A549 (cell line): Measurements from ENCODE around the gene INPP5A. TPM values are rescaled to one million over a fixed set of nuclear protein-coding genes. Genes with fewer than 3 reads are reported as not detected.

Source experiments
- ATAC-seq, 2 experiments: fragments of 200-7000 bp in 1 of 2; fragments of >200 bp in 1 of 2; cut with Nextera tagmentation in 1 of 2; cut with Tn5 transposase in 1 of 2; 3 replicates each; pipeline versions ENCODE4 v1.8.0 to v1.9.1; 2018 to 2020; ENCODE audit warnings: mild to moderate bottlenecking in 1 of 2, moderate library complexity in 1 of 2
- CTCF ChIA-PET: fragments of 300-600 bp; sonication (Branson Sonifier 250); formaldehyde crosslinking; extraction: SDS; loops from one replicate; lab custom pipeline; 2021; ENCODE audit warnings: antibody characterized with exemption, inconsistent platforms; lab: Yijun Ruan, JAX
- POLR2A ChIA-PET: fragments of 350-600 bp; formaldehyde crosslinking; extraction: SDS; loops from one replicate; lab custom pipeline; 2021; ENCODE audit warnings: antibody characterized with exemption, inconsistent platforms; lab: Yijun Ruan, JAX
- DNase-seq, 2 experiments: peaks; one replicate each; pipeline versions ENCODE4 v3.0.0 to v3.0.0-alpha.2; 2011 to 2016; ENCODE audit warnings: low read depth in 1 of 2, low spot score in 1 of 2
- FAIRE-seq: peaks from 2 replicates; lab custom pipeline; 2011; peaks lifted over from hg19 to GRCh38; lab: Jason Lieb, UNC
- H3K27ac ChIP-seq, 2 experiments: fragments of >200 bp; sonication (Bioruptor Twin); formaldehyde crosslinking; 3 replicates each; pipeline ENCODE4 v1.5.1; 2016 to 2017
- H3K4me1 ChIP-seq: fragments of >200 bp; sonication (Bioruptor Twin); formaldehyde crosslinking; 3 replicates; pipeline ENCODE4 v1.6.1; 2016
- H3K4me2 ChIP-seq: fragments of >200 bp; sonication (Bioruptor Twin); formaldehyde crosslinking; 3 replicates; pipeline ENCODE4 v1.6.1; 2016
- H3K4me3 ChIP-seq: fragments of >200 bp; sonication (Bioruptor Twin); formaldehyde crosslinking; 3 replicates; pipeline ENCODE4 v1.5.1; 2016
- H3K9me3 ChIP-seq: fragments of >200 bp; sonication (Bioruptor Twin); formaldehyde crosslinking; 3 replicates; pipeline ENCODE4 v1.6.1; 2016
- CBX2 ChIP-seq: fragments of 200-600 bp; sonication (generic); IDR thresholded peaks from 2 replicates; pipeline ENCODE4 v1.6.1; 2016; ENCODE audit warnings: low read depth, mild to moderate bottlenecking, borderline replicate concordance
- CBX8 ChIP-seq: fragments of 200-600 bp; sonication (generic); IDR thresholded peaks from 2 replicates; pipeline ENCODE4 v1.6.1; 2016
- EHMT2 ChIP-seq: fragments of 200-600 bp; sonication (generic); IDR thresholded peaks from 2 replicates; pipeline ENCODE4 v1.6.1; 2016; ENCODE audit warnings: antibody characterized with exemption, low read depth, mild to moderate bottlenecking, moderate library complexity
- EP300 ChIP-seq, 2 experiments: fragments of >200 bp; sonication (Bioruptor Twin); formaldehyde crosslinking; IDR thresholded peaks; 2 replicates in 1 of 2; 3 replicates in 1 of 2; pipeline ENCODE4 v1.6.1; 2016 to 2017
- FOSB ChIP-seq: fragments of 250-450 bp; sonication (Bioruptor Pico); IDR thresholded peaks from 2 replicates; pipeline ENCODE4 v1.5.0; 2020; ENCODE audit warnings: mild to moderate bottlenecking, moderate library complexity
- FOSL2 ChIP-seq, 2 experiments: fragments of 450-650 bp in 1 of 2; fragments of >200 bp in 1 of 2; sonication (Bioruptor Twin) in 1 of 2; formaldehyde crosslinking; IDR thresholded peaks; 2 replicates each; pipeline versions ENCODE4 v1.5.0 to v1.6.1; 2016 to 2020; ENCODE audit warnings: mild to moderate bottlenecking in 1 of 2, moderate library complexity in 1 of 2
- FOXS1 ChIP-seq: fragments of 250-450 bp; sonication (Bioruptor Pico); IDR thresholded peaks from 2 replicates; pipeline ENCODE4 v1.5.0; 2020; ENCODE audit warnings: mild to moderate bottlenecking, moderate library complexity
- GATA3 ChIP-seq: IDR thresholded peaks from 2 replicates; pipeline ENCODE4 v1.6.1; 2012; ENCODE audit warnings: borderline replicate concordance
- HOXB5 ChIP-seq: fragments of 250-450 bp; sonication (Bioruptor Pico); IDR thresholded peaks from 2 replicates; pipeline ENCODE4 v1.5.0; 2020; ENCODE audit warnings: mild to moderate bottlenecking, moderate library complexity
- KDM5A ChIP-seq: fragments of 200-600 bp; sonication (generic); IDR thresholded peaks from 2 replicates; pipeline ENCODE4 v1.6.1; 2016; ENCODE audit warnings: antibody characterized with exemption, mild to moderate bottlenecking
- MAFK ChIP-seq: fragments of 450-650 bp; IDR thresholded peaks from 2 replicates; pipeline ENCODE4 v1.6.1; 2014; ENCODE audit not compliant: partially characterized antibody
- POLR2A ChIP-seq: IDR thresholded peaks from 2 replicates; pipeline ENCODE4 v1.6.1; 2012; ENCODE audit warnings: mild to moderate bottlenecking, low read length
- RARB ChIP-seq: fragments of 250-450 bp; sonication (Bioruptor Pico); IDR thresholded peaks from 2 replicates; pipeline ENCODE4 v1.8.0; 2021; ENCODE audit warnings: mild to moderate bottlenecking, moderate library complexity
- RNF2 ChIP-seq: fragments of 200-600 bp; sonication (generic); IDR thresholded peaks from 2 replicates; pipeline ENCODE4 v1.6.1; 2016; ENCODE audit warnings: low read depth, mild to moderate bottlenecking, antibody characterized with exemption, moderate library complexity, borderline replicate concordance
- ZC3H11A ChIP-seq: fragments of 450-650 bp; IDR thresholded peaks from 2 replicates; pipeline ENCODE4 v1.6.1; 2014; ENCODE audit warnings: antibody characterized with exemption, mild to moderate bottlenecking
- WGBS: methylation state at CpG from one replicate; pipeline ENCODE4 v1.1.6; 2017; ENCODE audit errors: missing lambda C conversion rate; 5-methylcytosine and 5-hydroxymethylcytosine counted together
- polyA plus RNA-seq, 4 experiments: library from polyadenylated mRNA; depleted of rRNA in 3 of 4; stranded (reverse); fragments of >200 nt; fragmentation: RNase III in 1 of 4; extraction: RNeasy Plus Mini Kit Qiagen cat#74134 plus additional on column Dnase treatment in 1 of 4; gene quantifications; 2 replicates in 3 of 4; 3 replicates in 1 of 4; pipeline ENCODE4 v1.2.3, GENCODE V29; 2011 to 2017
- TF ChIP-seq, protein P1 (sequence below): IDR thresholded peaks from 2 replicates; pipeline ENCODE4 v1.6.1; 2012
- TF ChIP-seq, protein P2 (sequence below): fragments of 450-650 bp; IDR thresholded peaks from 2 replicates; pipeline ENCODE4 v1.6.1; 2014; ENCODE audit warnings: antibody characterized with exemption
- TF ChIP-seq, protein P3 (sequence below): IDR thresholded peaks from 2 replicates; pipeline ENCODE4 v1.6.1; 2012; ENCODE audit warnings: low read depth, borderline replicate concordance
- TF ChIP-seq, protein P4 (sequence below): fragments of >200 bp; sonication (Bioruptor Twin); formaldehyde crosslinking; IDR thresholded peaks from 3 replicates; pipeline ENCODE4 v1.6.1; 2016

Gene INPP5A
- polyA plus RNA-seq, 2 of the 4 experiments (the other 2 are of a cell fraction): 13.7 to 15.1 TPM

DNA sequence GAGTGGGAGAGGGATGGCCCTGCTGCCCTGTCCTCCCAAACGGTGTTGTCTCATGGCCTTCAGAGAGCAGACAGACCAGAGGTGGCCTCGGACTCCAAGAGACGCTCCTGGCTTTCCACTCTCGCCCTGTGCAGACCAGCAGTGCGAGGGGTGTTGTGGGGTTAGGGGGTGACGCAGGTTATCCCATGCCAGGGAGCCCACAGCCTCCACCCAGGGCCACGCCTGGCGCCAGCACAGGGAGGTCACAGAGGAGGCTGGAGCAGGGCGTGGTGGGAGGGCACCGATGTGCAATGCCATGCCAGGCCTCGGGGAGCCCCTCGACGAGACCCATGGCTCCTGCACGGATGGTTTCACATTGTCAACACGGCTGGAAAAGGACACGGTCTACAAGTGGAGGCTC lies 52.1 kb downstream of the INPP5A start:
- TF ChIP-seq RNF2 (no peak), EHMT2 (no peak), ZC3H11A (no peak), HOXB5 (no peak)
- TF ChIP-seq, protein P1, sequence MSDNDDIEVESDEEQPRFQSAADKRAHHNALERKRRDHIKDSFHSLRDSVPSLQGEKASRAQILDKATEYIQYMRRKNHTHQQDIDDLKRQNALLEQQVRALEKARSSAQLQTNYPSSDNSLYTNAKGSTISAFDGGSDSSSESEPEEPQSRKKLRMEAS: no peak
- no peak for DNase-seq
- peaks cover 27% of the 10 kb centered on the region for H3K4me1 ChIP-seq
- ATAC-seq: no peak
- 92% methylated on average over 16 of the region's 16 CpGs for WGBS
- H3K4me2 ChIP-seq: no peak overlapping the region
- ChIA-PET POLR2A (no interaction called here), CTCF (interaction anchor here (1.6 kb wide), 1 partner anchor 131 kb away, joined by 3 read pairs; no protein-coding TSS in a partner anchor)
- no peak overlapping the region for H3K4me3 ChIP-seq
- peak overlapping the region in 1 of 2 experiments; percentile 5; a peak in 1 of 6 replicates for H3K27ac ChIP-seq
- no peaks in the 10 kb centered on the region for H3K9me3 ChIP-seq
- FAIRE-seq: no peak

DNA sequence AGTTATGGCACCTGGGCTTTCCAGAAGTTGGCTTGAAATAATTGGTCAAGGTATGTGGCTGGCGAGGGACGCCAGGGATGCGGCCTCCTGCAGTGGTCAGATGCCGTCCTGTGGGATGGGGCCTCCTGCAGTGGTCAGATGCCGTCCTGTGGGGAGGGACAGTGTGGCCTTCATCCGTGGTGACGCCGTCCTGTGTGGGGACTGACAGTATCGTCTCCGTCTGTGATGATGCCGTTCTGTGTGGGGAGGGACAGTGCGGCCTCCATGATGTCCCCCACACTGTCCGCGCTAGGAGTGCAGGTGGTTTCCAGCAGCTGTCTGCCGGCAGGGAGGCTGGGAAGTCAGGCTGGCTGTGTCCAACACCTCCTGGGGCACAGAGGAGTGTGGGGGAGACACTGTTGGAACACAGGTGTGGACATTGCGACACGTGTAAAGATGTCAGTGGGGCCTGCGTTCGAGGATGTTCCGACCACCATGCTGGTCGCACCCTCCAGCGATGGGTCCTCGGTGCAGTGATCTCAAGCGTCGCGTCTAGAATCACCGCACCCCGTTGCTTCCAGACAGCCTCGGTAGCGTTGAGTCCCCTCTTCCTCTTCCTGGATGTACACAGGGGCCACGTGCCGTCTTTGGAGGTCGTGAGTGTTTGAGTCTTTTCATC lies 52.6 kb downstream of the INPP5A start:
- H3K4me2 ChIP-seq: peak overlapping the region; percentile 74
- H3K4me3 ChIP-seq: no peak overlapping the region
- CTCF ChIA-PET: interaction anchor here (0.9 to 3.1 kb wide), 3 partner anchors 40 to 131 kb away, joined by 3 to 10 read pairs (median 3); no protein-coding TSS in a partner anchor
- peak overlapping the region in 1 of 2 experiments; percentile 63; a peak in 3 of 6 replicates for H3K27ac ChIP-seq
- ATAC-seq (no peak), DNase-seq (no peak), FAIRE-seq (no peak)
- POLR2A ChIA-PET: no interaction called here
- TF ChIP-seq, protein P2, sequence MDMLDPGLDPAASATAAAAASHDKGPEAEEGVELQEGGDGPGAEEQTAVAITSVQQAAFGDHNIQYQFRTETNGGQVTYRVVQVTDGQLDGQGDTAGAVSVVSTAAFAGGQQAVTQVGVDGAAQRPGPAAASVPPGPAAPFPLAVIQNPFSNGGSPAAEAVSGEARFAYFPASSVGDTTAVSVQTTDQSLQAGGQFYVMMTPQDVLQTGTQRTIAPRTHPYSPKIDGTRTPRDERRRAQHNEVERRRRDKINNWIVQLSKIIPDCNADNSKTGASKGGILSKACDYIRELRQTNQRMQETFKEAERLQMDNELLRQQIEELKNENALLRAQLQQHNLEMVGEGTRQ: no peak
- TF ChIP-seq, protein P3, sequence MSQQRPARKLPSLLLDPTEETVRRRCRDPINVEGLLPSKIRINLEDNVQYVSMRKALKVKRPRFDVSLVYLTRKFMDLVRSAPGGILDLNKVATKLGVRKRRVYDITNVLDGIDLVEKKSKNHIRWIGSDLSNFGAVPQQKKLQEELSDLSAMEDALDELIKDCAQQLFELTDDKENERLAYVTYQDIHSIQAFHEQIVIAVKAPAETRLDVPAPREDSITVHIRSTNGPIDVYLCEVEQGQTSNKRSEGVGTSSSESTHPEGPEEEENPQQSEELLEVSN: no peak
- TF ChIP-seq FOSB (CRISPR knock-in tag) (no peak), CBX8 (no peak), FOSL2 (IDR thresholded peaks at IDR 0.05) (no peak), FOSL2 (CRISPR knock-in tag; IDR thresholded peaks at IDR 0.05) (no peak), EP300 (IDR thresholded peaks at IDR 0.05) (no peak), MAFK (no peak), RARB (CRISPR knock-in tag) (no peak), CBX2 (no peak), GATA3 (no peak), FOXS1 (CRISPR knock-in tag) (no peak), KDM5A (no peak), POLR2A (no peak)
- H3K9me3 ChIP-seq: no peaks in the 10 kb centered on the region
- 92% methylated on average over 31 of the region's 33 CpGs for WGBS
- peaks cover 27% of the 10 kb centered on the region for H3K4me1 ChIP-seq

DNA sequence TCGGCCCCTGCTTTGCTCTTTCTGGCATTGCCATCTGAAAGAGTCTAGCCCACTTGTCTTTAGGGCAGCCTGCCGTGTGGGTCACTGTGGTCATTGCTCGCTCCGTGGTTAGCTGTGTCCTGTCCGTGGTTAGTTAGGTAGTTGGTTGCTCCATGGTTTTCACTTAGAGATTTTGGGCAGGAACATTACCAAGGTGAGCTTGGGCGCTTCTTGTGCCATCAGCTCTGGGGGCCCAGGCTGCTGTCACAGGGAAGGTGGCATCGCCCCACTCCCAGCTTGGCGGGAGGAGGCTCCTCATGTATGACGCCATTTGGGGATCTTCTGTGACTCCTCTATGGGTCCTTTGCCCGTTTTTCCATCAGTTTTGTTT lies 53.1 kb downstream of the INPP5A start:
- ATAC-seq: peak; percentile 48 to 63; a peak in 5 of 6 replicates
- POLR2A ChIA-PET: no interaction called here
- FAIRE-seq: no peak
- H3K27ac ChIP-seq: peak overlapping the region in 1 of 2 experiments; percentile 63; a peak in 3 of 6 replicates
- TF ChIP-seq, protein P1: 0 out of 2 replicates have a peak, but pooled peaks have one; percentile 14
- TF ChIP-seq, protein P4, sequence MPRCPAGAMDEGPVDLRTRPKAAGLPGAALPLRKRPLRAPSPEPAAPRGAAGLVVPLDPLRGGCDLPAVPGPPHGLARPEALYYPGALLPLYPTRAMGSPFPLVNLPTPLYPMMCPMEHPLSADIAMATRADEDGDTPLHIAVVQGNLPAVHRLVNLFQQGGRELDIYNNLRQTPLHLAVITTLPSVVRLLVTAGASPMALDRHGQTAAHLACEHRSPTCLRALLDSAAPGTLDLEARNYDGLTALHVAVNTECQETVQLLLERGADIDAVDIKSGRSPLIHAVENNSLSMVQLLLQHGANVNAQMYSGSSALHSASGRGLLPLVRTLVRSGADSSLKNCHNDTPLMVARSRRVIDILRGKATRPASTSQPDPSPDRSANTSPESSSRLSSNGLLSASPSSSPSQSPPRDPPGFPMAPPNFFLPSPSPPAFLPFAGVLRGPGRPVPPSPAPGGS: no peak
- TF ChIP-seq, all 56 proteins: peak for 1
- peaks cover 27% of the 10 kb centered on the region for H3K4me1 ChIP-seq
- CTCF ChIA-PET: interaction anchor here (0.9 to 3.1 kb wide), 3 partner anchors 40 to 132 kb away, joined by 3 to 10 read pairs (median 3); no protein-coding TSS in a partner anchor
- no peak overlapping the region for H3K4me3 ChIP-seq
- peak in 1 of 2 experiments; percentile 35 for DNase-seq
- H3K9me3 ChIP-seq: no peaks in the 10 kb centered on the region
- WGBS: 72% methylated on average over 10 of the region's 10 CpGs
- peak overlapping the region; percentile 74 for H3K4me2 ChIP-seq
